Prostate gland (tissue), 2 donors: ENCODE measurements around the gene RALY. TPM values are rescaled to one million over a fixed set of nuclear protein-coding genes. Genes with fewer than 3 reads are reported as not detected.
A peak's percentile ranks its signal among the peaks of the same experiment; 100 is the strongest.
"Not testable (repeated sequence)": the region's sequence is repeated elsewhere in the genome, so short reads cannot be mapped to it uniquely, and the experiment has no call there.

Experiments used
- DNase-seq: peaks from one replicate; pipeline ENCODE4 v3.0.0-alpha.2; 2019; ENCODE audit warnings: low spot score
- H3K27ac ChIP-seq, 2 donors: fragments of 200-600 bp; sonication (generic); 2 replicates each; pipeline ENCODE4 v1.5.1; 2017 to 2019
- H3K27me3 ChIP-seq: fragments of 200-600 bp; sonication (generic); replicated peaks from 2 replicates; pipeline ENCODE4 v1.5.1; 2019; ENCODE audit not compliant: insufficient read depth
- H3K36me3 ChIP-seq, 2 donors: fragments of 200-600 bp; sonication (generic); 1 replicate in 1 of 2; 2 replicates in 1 of 2; pipeline versions ENCODE4 v1.5.1 to v1.8.1; 2017 to 2019
- H3K4me1 ChIP-seq: fragments of 200-600 bp; sonication (generic); replicated peaks from 2 replicates; pipeline ENCODE4 v1.5.1; 2019
- H3K4me3 ChIP-seq, 2 donors: fragments of 200-600 bp; sonication (generic); 2 replicates each; pipeline ENCODE4 v1.5.1; 2017 to 2019
- H3K9me3 ChIP-seq: fragments of 200-600 bp; sonication (generic); 2 replicates; pipeline ENCODE4 v1.5.1; 2017
- CTCF ChIP-seq, 4 experiments: fragments of 200-600 bp in 2 of 4; fragments of 450-650 bp in 2 of 4; sonication (generic) in 2 of 4; IDR thresholded peaks; 1 replicate in 3 of 4; 2 replicates in 1 of 4; pipeline ENCODE4 v1.5.1; 2016 to 2019; ENCODE audit warnings: antibody characterized with exemption in 4 of 4, mild to moderate bottlenecking in 2 of 4, moderate library complexity in 2 of 4
- POLR2A ChIP-seq: fragments of 450-650 bp; IDR thresholded peaks from one replicate; pipeline ENCODE4 v1.6.1; 2016; ENCODE audit warnings: antibody characterized with exemption, mild to moderate bottlenecking
- POLR2AphosphoS5 ChIP-seq: sonication (generic); formaldehyde crosslinking; IDR thresholded peaks from one replicate; pipeline ENCODE4 v1.6.1; 2017; ENCODE audit warnings: antibody characterized with exemption
- WGBS: methylation state at CpG from one replicate; pipeline ENCODE4 v1.1.5; 2018; 5-methylcytosine and 5-hydroxymethylcytosine counted together
- intact Hi-C: fragments of 100-400 bp; cut with DNase I; formaldehyde crosslinking; loops from one replicate; pipeline ENCODE4 v1.14.2; 2022
- microRNA-seq: library from miRNA; unstranded; fragments of <30 nt; microRNA quantifications from one replicate; pipeline ENCODE4, GENCODE V29; 2016
- small RNA-seq, 2 donors: library from RNA; depleted of rRNA; stranded (forward); fragments of <200 nt; gene quantifications; one replicate each; pipeline ENCODE3, GENCODE V24; 2016
- total RNA-seq, 2 donors: library from RNA; depleted of rRNA; stranded (reverse); fragments of >200 nt; gene quantifications; one replicate each; pipeline ENCODE4 v1.1.0, GENCODE V29; 2016

RALY gene
- total RNA-seq, 2 donors from 2014 or later: 120 to 187 TPM

GRCh38 chr20:34127792-34128191, 134.1 kb downstream of the RALY start:
- H3K36me3 ChIP-seq: no peaks in the 10 kb centered on the region
- 72% methylated on average over 10 of the region's 10 CpGs for WGBS
- no peak for DNase-seq
- H3K4me1 ChIP-seq: no peaks in the 10 kb centered on the region
- intact Hi-C loops: loop anchor here (2.0 to 5.0 kb wide), 2 partner anchors 55 to 265 kb away; no protein-coding TSS in a partner anchor
- H3K4me3 ChIP-seq: no peak overlapping the region
- no peaks in the 10 kb centered on the region for H3K27me3 ChIP-seq
- H3K9me3 ChIP-seq: no peaks in the 10 kb centered on the region
- H3K27ac ChIP-seq: no peak overlapping the region
- TF ChIP-seq CTCF (IDR thresholded peaks at IDR 0.05): no peak
- no peak for TF ChIP-seq POLR2AphosphoS5
- TF ChIP-seq POLR2A: no peak

GRCh38 chr20:34129518-34130162, 135.9 kb downstream of the RALY start:
- Histone ChIP-seq H3K4me3 (no peak overlapping the region), H3K9me3 (no peaks in the 10 kb centered on the region), H3K4me1 (no peaks in the 10 kb centered on the region), H3K27ac (no peak overlapping the region), H3K36me3 (no peaks in the 10 kb centered on the region), H3K27me3 (no peaks in the 10 kb centered on the region)
- intact Hi-C loops: loop anchor here (2.0 to 5.0 kb wide), 3 partner anchors 57 to 267 kb away; no protein-coding TSS in a partner anchor
- peak; percentile 48 to 90 (median 89) for TF ChIP-seq CTCF (IDR thresholded peaks at IDR 0.05)
- no peak for TF ChIP-seq POLR2A
- TF ChIP-seq POLR2AphosphoS5: peak; percentile 33
- peak; percentile 72 for DNase-seq
- under 1% methylated on average over 10 of the region's 10 CpGs for WGBS

- intact Hi-C loops: loop anchor here (5.0 kb wide), 1 partner anchor 199 kb away; no protein-coding TSS in a partner anchor
- TF ChIP-seq POLR2A: no peak
- TF ChIP-seq CTCF (IDR thresholded peaks at IDR 0.05): no peak
- TF ChIP-seq POLR2AphosphoS5: no peak
- no peaks in the 10 kb centered on the region for H3K36me3 ChIP-seq
- no peaks in the 10 kb centered on the region for H3K9me3 ChIP-seq
- no peaks in the 10 kb centered on the region for H3K27me3 ChIP-seq
- no peak overlapping the region for H3K27ac ChIP-seq
- no peaks in the 10 kb centered on the region for H3K4me1 ChIP-seq
- no peak for DNase-seq
- H3K4me3 ChIP-seq: no peak overlapping the region
- WGBS: 71% methylated on average over 4 of the region's 4 CpGs
Measured at GRCh38 chr20:34131491-34131890, 137.8 kb downstream of the RALY start.

- not testable (repeated sequence) for H3K27ac ChIP-seq, H3K27me3 ChIP-seq, H3K4me1 ChIP-seq, H3K9me3 ChIP-seq, DNase-seq, H3K36me3 ChIP-seq, H3K4me3 ChIP-seq
- intact Hi-C loops: loop anchor here (5.0 kb wide), 1 partner anchor 200 kb away; no protein-coding TSS in a partner anchor
- WGBS: 90% methylated on average over 14 of the region's 26 CpGs
Measured at GRCh38 chr20:34132491-34132890, 138.8 kb downstream of the RALY start.

GRCh38 chr20:34132943-34133342, 139.2 kb downstream of the RALY start:
- H3K9me3 ChIP-seq, H3K27ac ChIP-seq, H3K4me3 ChIP-seq, DNase-seq, H3K36me3 ChIP-seq, H3K4me1 ChIP-seq, H3K27me3 ChIP-seq: not testable (repeated sequence)
- WGBS: 88% methylated on average over 12 of the region's 21 CpGs
- intact Hi-C loops: loop anchor here (5.0 kb wide), 1 partner anchor 201 kb away; no protein-coding TSS in a partner anchor

- H3K27me3 ChIP-seq: not testable (repeated sequence)
- WGBS: 70% methylated on average over 4 of the region's 4 CpGs
Measured at GRCh38 chr20:34133365-34133860, 139.7 kb downstream of the RALY start.

More at GRCh38 chr20:34133365-34133860, 139.7 kb downstream of the RALY start:
- not testable (repeated sequence) for DNase-seq, H3K4me3 ChIP-seq, H3K36me3 ChIP-seq, H3K4me1 ChIP-seq, H3K9me3 ChIP-seq, H3K27ac ChIP-seq
- intact Hi-C loops: loop anchor here (5.0 kb wide), 1 partner anchor 201 kb away; no protein-coding TSS in a partner anchor

Small RNAs within 50 kb of the gene (microRNA-seq; reads per million reads assigned to microRNA genes)
- gene MIR4755: not detected

Small RNAs within 50 kb of the gene (small RNA-seq; reads per million reads assigned to genes)
- gene MIR4755: 0 to 0.09 reads per million in 2 donors

Other genes with a start within 250 kb of the RALY start
- 10 to 100 TPM; 75.7 to 85.8 TPM for gene CHMP4B, start 182.6 kb upstream of the RALY start, total RNA-seq
- gene EIF2S2, start 118.3 kb downstream of the RALY start, total RNA-seq: 10 to 100 TPM; 32.7 to 41.0 TPM
- 1 to 10 TPM in 1 of 2 donors, not detected in 1; 3.6 TPM for gene ASIP, start 247.5 kb downstream of the RALY start, total RNA-seq